ENCODE results near the gene GAST. TPM values are rescaled to one million over a fixed set of nuclear protein-coding genes. Genes with fewer than 3 reads are reported as not detected.
"Not testable (repeated sequence)": the region's sequence is repeated elsewhere in the genome, so short reads cannot be mapped to it uniquely, and the experiment has no call there.

The GAST gene, protein sequence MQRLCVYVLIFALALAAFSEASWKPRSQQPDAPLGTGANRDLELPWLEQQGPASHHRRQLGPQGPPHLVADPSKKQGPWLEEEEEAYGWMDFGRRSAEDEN
- not detected for total RNA-seq

DNA sequence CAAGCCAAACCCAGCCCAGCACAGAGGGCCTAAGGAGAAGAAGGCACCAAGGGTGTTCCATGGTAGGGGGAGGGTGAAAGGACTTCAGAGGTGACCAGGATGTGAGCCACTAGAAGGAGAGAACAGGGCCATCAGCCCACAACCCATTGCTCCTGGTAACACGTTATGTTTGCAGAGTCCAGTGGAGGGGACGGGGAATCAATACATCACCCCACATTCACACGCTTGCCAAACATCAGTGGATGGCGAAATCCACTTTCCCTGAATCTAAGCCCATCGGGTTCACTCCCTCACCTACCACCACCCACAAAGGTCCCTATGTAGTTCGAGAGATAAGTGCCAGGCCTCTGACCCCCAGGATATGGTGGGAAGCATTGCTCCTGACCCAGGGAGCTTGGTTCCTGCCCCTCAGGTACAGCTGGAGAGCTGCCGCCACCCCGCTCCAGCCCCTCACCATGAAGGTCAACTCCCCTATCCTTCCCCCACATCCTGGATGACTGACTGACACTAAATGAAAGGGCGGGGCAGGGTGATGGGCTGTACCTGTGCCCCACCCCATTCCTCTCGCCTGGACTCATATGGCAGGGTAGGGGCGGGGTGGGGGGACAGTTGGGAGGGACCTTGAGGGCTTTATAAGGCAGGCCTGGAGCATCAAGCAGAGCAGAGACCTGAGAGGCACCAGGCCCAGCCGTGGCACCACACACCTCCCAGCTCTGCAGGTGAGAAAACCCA, at the start of gene GAST:
GAST (plus strand) TSS at position 663 of the 732 bp plus-strand sequence. CDS start 3,106 bp downstream, outside the sequence.
- Mint-ChIP-seq H3K27me3 (ENCODE audit: low read depth) (peaks cover 10% of the 10 kb centered on the region), H3K36me3 (ENCODE audit: insufficient read depth) (no peaks in the 10 kb centered on the region), H3K4me3 (no peak within 1 kb of the TSS), H3K9me3 (no peaks in the 10 kb centered on the region), H3K4me1 (ENCODE audit: low read depth) (peaks cover 5% of the 10 kb centered on the region)
- DNase-seq (no peak), ATAC-seq (no peak)

DNA sequence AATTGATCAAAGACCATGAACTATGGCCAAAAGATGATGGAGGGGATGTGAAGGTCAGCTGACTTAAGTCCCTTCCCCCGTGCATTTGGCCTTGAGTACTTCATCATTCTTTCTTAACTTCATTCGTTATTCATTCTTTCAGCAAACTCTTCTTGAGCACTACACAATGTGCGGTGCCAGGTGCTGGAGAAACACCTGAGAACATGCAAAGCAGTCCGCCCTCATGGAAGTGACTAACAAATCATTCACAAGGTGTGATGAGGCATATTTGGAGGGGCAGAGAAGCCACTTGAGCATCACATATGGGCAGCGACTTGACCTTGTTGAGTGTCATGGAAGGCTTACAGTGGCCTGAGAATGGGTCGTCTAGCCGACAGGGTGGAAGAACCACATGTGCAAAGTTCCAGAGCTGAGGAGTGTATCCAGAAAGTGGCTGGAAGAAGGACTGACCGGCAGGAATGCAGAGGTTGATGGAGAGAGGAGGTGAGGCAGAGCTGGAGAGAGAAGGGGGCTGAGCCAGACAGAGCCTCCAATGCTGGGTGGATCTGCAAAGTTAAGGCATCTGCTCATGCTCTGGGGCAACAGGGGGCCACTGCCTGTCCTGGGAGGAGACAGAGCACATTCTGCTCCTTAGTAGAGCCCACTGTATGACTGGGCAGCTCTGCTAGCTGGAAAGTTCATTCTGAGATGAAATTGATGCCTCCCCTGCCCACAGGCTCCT, 48.5 kb upstream of the GAST start:
- peaks cover 27% of the 10 kb centered on the region for H3K4me1 Mint-ChIP-seq (ENCODE audit: low read depth)
- ATAC-seq, result no peak
- no peaks in the 10 kb centered on the region for H3K9me3 Mint-ChIP-seq
- no peak overlapping the region for H3K4me3 Mint-ChIP-seq
- no peaks in the 10 kb centered on the region for H3K36me3 Mint-ChIP-seq (ENCODE audit: insufficient read depth)
- no peaks in the 10 kb centered on the region for H3K27me3 Mint-ChIP-seq (ENCODE audit: low read depth)
- no peak for DNase-seq

DNA sequence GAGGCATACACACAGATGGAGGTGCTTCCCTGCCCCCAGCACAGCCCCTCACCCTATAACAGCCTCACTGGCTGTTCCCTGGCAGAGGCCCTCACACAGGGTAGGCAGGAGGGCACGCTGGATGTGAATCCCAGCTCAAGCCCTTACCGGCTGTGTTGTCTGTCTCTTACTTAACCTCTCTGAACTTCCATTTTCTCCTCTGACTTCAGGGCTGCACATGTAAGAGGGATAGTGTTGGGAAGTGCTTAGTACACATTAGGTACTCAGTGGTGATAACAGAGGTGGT, 48.0 kb upstream of the GAST start:
- ATAC-seq (no peak), DNase-seq (no peak)
- no peak overlapping the region for H3K4me3 Mint-ChIP-seq
- H3K9me3 Mint-ChIP-seq, result no peaks in the 10 kb centered on the region
- no peaks in the 10 kb centered on the region for H3K27me3 Mint-ChIP-seq (ENCODE audit: low read depth)
- H3K4me1 Mint-ChIP-seq (ENCODE audit: low read depth), result peaks cover 29% of the 10 kb centered on the region
- no peaks in the 10 kb centered on the region for H3K36me3 Mint-ChIP-seq (ENCODE audit: insufficient read depth)

DNA sequence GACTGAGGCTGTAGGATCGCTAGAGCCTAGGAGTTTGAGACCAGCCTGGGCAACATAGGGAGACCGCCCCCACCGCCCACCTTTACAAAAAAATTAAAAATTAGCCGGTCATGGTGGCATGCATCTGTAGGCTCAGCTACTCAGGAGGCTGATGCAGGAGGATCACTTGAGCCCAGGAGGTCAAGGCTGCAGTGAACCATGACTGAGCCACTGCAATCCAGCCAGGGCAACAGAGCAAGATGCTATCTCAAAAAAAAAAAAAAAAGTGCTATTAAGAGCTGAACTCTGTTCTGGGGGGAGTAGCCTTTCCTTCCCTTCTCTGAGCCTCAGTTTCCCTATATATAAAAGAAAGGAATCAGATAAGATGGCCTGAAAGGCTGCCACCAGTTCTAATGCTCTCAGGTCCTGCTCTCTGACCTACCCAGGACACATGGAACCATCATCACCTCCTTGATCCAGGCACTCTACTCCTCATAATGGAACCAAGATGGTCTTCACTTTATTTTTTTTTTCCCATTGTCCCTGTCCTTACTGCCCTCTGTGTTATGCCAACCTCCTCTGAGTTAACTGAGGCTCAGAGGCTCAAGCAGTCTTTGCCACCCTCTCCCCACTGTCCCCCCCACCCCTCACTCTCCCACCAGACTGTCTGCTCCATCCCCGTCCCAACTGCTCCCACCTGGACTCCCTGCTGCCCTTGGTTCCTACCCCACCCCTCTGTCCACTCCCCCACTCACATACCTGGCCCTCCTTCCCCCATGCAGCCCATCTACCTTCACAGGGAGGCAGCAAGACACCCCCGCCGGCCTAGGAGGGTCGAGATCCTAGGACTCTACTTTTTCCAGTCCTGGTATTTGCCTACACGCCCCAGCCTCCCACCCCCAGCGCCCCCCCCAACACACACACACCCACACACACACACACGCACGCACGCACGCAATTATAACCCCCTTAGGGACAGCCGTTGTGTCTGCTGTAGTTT, 47.3 kb upstream of the GAST start:
- H3K4me3 Mint-ChIP-seq, result peak overlapping the region; percentile 91
- no peaks in the 10 kb centered on the region for H3K36me3 Mint-ChIP-seq (ENCODE audit: insufficient read depth)

DNA sequence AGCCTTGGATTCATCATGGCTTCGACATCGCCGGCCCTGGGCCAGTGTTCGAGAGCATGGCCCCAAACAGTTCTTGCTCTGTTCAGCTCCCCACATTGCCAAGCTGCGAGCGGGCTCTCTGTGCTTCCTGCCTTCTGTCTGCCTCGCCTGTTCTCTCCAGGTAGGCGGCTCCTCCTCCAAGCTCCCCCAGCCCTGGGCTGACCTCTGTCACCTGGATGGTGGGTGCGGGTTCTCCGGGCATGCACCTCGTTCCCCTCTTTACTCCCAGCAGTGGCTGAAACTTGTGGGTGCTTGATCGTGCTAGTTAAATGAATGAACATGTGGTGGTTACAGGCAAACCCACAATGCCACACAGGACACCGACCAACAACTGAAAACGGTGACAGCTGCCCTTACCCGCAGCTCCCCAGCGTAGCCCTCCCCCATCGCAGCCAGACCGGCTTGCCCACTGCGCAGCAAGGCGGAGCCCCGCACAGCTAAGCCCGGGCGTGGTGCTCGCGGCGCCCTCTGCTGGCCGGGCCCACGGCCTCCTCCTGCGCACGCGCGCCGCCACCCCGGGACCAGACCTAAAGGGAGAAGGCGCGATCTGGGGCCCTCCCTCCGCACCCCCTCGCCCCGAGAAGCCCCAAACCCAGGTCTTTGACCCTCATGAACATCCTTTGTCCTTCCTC, 46.4 kb upstream of the GAST start:
- Mint-ChIP-seq H3K9me3 (no peaks in the 10 kb centered on the region), H3K4me3 (peak overlapping the region; percentile 91), H3K4me1 (ENCODE audit: low read depth) (peaks cover 41% of the 10 kb centered on the region), H3K27me3 (ENCODE audit: low read depth) (no peaks in the 10 kb centered on the region), H3K36me3 (ENCODE audit: insufficient read depth) (no peaks in the 10 kb centered on the region)
- peak; percentile 85 for DNase-seq
- peak; percentile 85 for ATAC-seq

More for the DNA sequence above, 47.3 kb upstream of the GAST start:
- DNase-seq, result no peak
- H3K9me3 Mint-ChIP-seq, result no peaks in the 10 kb centered on the region
- H3K4me1 Mint-ChIP-seq (ENCODE audit: low read depth), result peaks cover 36% of the 10 kb centered on the region
- no peaks in the 10 kb centered on the region for H3K27me3 Mint-ChIP-seq (ENCODE audit: low read depth)
- no peak for ATAC-seq

DNA sequence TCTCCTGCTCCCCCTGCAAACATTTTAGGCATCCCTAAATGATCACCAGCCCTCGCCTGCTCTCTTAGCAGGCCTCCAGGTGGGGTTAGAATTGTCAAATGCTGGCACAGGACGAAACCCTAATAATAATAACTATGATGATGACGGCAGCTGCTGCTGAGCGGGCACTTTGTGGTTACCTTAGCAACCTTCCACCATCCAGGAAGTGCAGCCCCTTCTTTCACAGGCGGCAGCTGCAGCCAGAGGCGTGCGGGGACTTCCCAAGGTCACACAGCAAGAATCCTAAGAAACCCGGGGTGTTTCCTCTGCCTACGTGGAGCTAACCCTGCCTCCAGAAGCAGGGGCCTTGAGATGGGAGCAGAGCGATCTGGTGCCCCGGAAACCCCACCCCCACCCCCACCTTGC, 45.9 kb upstream of the GAST start:
- DNase-seq (peak; percentile 52), ATAC-seq (peak; percentile 53 to 58)
- H3K4me1 Mint-ChIP-seq (ENCODE audit: low read depth), result peaks cover 43% of the 10 kb centered on the region
- H3K36me3 Mint-ChIP-seq (ENCODE audit: insufficient read depth), result no peaks in the 10 kb centered on the region
- H3K4me3 Mint-ChIP-seq, result peak overlapping the region; percentile 91
- no peaks in the 10 kb centered on the region for H3K9me3 Mint-ChIP-seq
- H3K27me3 Mint-ChIP-seq (ENCODE audit: low read depth), result no peaks in the 10 kb centered on the region

DNA sequence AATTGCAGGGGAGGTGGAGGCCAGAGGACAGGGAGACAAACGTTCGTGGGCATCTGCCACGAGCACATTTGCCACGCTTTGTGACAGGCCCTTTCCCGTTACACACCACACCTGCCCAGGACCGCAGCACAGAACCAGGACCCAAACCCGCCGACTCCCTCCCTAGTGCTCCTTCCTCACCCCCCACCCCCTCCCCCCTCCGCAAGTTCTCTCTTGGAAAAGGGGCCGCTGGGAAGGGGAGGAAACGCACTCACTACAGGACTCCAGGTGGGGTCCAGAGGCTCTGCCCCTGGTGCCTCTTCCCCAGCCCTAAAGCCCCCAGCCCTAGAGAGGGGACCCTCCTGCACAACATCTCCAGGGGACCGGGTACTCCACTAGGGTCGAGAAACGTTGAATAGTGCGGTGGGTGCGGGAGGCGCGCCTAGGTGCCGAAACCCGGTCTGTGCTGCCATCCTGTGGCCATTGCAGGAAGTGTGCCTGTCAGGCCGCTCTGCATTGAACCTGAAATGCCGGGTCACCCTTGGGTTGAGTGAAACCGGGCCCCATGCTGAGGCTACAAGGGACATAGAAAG, 45.3 kb upstream of the GAST start:
- Mint-ChIP-seq H3K4me3 (peak overlapping the region; percentile 91), H3K9me3 (no peaks in the 10 kb centered on the region), H3K4me1 (ENCODE audit: low read depth) (peaks cover 45% of the 10 kb centered on the region), H3K27me3 (ENCODE audit: low read depth) (no peaks in the 10 kb centered on the region), H3K36me3 (ENCODE audit: insufficient read depth) (no peaks in the 10 kb centered on the region)
- DNase-seq, result peak; percentile 86
- peak; percentile 61 for ATAC-seq

DNA sequence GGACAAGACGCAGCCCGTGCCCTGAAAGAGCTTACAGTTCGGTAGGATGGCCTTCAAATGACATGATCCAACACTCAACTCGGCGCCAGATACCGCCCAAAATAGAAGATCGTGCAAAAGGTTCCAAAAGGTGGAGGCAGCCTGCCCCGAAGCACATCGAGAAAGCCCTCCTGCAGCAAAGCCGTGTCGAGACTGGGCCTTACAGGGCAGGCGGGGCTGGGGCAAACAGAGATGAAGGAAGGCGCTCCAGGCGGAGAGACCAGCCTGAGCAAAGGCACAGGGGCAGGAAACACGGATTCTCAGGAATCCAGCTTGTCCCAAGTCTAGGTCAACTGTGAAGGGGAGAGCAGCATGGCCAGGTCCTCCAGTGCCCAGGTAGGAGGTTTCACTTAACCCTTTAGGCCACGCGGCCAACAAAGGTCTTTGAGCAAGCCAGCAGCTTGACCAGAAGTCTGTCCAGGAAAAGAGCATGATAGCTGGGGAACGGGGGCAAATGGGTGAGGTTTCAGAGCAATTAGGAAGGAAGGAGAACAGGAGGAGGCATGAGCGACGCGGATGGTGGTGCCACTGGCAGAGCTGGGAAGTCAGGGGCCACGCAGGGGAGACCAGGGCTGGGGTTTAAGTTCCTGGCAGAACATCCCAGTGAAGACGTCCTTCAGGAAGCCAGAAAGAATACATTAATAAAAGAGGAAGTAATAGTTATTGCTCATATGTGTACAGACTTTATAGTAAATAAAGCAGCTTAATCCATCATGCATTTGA, 44.7 kb upstream of the GAST start:
- Mint-ChIP-seq H3K27me3 (ENCODE audit: low read depth) (no peaks in the 10 kb centered on the region), H3K9me3 (no peaks in the 10 kb centered on the region), H3K36me3 (ENCODE audit: insufficient read depth) (no peaks in the 10 kb centered on the region), H3K4me1 (ENCODE audit: low read depth) (peaks cover 50% of the 10 kb centered on the region), H3K4me3 (peak overlapping the region; percentile 91)
- DNase-seq (no peak), ATAC-seq (no peak)

DNA sequence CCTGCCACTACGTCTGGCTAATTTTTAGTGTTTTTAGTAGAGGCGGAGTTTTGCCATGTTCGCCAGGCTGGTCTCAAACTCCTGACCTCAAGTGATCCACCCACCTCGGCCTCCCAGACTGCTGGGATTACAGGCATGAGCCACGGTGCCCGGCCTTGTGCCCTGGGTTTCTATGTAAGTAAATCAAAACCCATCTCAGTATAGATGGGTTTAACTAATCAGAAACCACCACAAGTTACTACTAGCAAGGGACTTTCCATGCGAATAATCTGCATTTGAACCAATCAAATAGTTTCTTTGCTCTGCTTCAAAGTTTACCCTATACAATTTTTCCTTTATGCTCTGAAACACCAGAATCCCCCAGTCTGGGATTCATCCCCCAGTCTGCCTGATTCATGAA, 40.0 kb upstream of the GAST start:
- DNase-seq, result no peak
- peak; percentile 67 to 68 for ATAC-seq
- H3K9me3 Mint-ChIP-seq, result no peaks in the 10 kb centered on the region
- peaks cover 49% of the 10 kb centered on the region for H3K4me1 Mint-ChIP-seq (ENCODE audit: low read depth)
- no peaks in the 10 kb centered on the region for H3K27me3 Mint-ChIP-seq (ENCODE audit: low read depth)
- no peak overlapping the region for H3K4me3 Mint-ChIP-seq
- no peaks in the 10 kb centered on the region for H3K36me3 Mint-ChIP-seq (ENCODE audit: insufficient read depth)

DNA sequence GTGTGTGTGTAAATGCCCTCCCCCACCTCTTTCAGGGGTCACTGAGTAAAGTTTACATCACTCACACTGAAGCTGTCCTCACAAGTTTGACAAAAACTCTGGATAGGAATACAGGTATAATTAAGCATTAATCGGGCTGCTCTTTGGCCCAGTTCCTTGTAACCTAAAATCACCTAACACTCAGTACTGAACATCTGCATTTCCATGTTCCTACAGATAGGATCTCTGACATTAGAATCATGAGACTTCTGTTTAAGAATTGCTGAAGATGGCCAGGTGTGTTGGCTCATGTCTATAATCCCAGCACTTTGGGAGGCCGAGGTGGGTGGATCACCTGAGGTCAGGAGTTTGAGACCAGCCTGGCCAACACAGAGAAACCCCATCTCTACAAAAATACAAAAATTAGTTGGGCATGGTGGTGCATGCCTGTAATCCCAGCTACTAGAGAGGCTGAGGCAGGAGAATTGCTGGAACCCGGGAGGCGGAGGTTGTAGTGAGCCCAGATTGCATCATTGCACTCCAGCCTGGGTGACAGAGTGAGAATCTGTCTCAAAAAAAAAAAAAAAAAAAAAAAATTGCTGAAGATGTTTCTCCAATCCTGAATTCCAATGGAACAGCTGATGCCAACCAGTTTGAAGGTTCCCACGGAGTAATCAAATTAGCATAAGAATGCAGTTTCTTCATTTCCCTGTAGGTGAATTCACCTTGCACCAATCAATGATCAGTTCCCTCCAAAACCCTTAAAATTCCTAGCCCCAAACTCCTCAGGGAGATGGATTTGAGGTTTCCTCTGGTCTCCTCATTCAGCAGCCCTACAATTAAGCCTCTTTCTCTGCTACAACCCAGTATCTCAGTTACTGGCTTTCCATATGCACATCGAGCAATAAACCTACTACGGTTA, 36.7 kb upstream of the GAST start:
- ATAC-seq; DNase-seq; H3K9me3 Mint-ChIP-seq; H3K36me3 Mint-ChIP-seq (ENCODE audit: insufficient read depth); H3K27me3 Mint-ChIP-seq (ENCODE audit: low read depth); H3K4me3 Mint-ChIP-seq: not testable (repeated sequence)
- H3K4me1 Mint-ChIP-seq (ENCODE audit: low read depth), result peaks cover 51% of the 10 kb centered on the region

DNA sequence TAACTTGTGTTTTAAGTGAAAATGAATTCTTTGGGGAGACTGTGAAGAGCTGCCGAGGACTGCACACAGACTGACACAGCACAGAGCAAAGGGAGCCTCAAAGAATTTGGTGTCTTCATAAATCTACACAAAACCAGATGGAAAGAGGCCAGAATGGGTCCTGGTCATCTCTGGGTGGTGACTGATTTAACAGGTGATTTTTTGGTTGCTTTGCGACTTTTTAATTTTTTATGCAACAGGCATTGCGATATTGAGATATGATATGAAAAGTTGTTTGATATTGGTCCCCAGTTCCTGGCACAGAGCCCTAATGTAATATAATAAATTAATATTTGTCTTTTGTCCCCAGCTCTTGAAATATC, 36.1 kb upstream of the GAST start:
- no peak for ATAC-seq
- Mint-ChIP-seq H3K4me3 (no peak overlapping the region), H3K9me3 (no peaks in the 10 kb centered on the region), H3K4me1 (ENCODE audit: low read depth) (peaks cover 50% of the 10 kb centered on the region), H3K36me3 (ENCODE audit: insufficient read depth) (no peaks in the 10 kb centered on the region), H3K27me3 (ENCODE audit: low read depth) (no peaks in the 10 kb centered on the region)
- DNase-seq, result no peak

DNA sequence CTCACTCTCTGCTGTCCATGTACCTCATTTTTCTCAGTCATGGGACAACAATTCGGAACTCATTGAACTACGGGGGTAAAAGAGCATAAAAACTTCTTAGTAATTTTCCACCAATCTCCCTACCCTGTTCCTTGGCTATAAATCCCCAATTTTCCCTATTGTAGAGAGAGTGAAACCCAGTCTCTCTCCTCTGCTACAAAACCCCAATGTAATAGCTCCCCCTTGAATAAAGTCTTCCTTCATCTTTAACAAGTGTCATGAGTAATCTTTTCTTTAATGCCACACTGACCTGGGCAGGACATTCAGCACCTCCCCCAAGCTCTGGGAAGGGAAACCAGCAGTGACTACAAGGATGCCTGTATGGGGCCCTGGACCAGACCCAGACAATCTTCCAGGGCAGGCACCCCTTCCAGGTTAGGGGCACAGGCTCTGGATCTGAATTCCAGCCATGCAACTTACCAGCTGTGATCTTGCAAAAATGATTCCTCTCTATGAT, 33.7 kb upstream of the GAST start:
- DNase-seq, result no peak
- peak overlapping the region; percentile 80 for H3K4me3 Mint-ChIP-seq
- H3K36me3 Mint-ChIP-seq (ENCODE audit: insufficient read depth), result no peaks in the 10 kb centered on the region
- H3K4me1 Mint-ChIP-seq (ENCODE audit: low read depth), result peaks cover 35% of the 10 kb centered on the region
- H3K9me3 Mint-ChIP-seq, result no peaks in the 10 kb centered on the region
- ATAC-seq, result no peak
- no peaks in the 10 kb centered on the region for H3K27me3 Mint-ChIP-seq (ENCODE audit: low read depth)
